ENCODE measurements around the gene FAM184A.

Gene FAM184A

DNA sequence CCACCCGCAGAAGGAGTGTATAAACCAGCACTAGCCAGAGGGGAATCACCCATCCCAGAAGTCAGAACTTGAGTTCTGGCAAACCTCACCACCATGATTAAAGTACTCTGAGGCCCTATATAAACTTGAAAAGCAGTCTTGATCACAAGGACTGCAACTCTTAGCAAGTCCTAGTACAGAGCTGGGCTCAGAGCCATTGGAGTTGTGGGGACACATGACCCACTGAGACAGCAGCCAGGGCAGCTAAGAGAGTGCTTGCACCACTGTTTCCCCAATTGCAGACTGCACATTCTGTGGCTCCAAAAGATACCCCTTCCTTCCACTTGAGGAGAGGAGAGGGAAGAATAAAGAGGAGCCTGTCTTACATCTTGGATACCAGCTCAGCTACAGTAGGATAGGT is 138.8 kb downstream of the FAM184A start:
- DNase-seq (ENCODE audit: low spot score) = no peak
- TF ChIP-seq, protein P1, sequence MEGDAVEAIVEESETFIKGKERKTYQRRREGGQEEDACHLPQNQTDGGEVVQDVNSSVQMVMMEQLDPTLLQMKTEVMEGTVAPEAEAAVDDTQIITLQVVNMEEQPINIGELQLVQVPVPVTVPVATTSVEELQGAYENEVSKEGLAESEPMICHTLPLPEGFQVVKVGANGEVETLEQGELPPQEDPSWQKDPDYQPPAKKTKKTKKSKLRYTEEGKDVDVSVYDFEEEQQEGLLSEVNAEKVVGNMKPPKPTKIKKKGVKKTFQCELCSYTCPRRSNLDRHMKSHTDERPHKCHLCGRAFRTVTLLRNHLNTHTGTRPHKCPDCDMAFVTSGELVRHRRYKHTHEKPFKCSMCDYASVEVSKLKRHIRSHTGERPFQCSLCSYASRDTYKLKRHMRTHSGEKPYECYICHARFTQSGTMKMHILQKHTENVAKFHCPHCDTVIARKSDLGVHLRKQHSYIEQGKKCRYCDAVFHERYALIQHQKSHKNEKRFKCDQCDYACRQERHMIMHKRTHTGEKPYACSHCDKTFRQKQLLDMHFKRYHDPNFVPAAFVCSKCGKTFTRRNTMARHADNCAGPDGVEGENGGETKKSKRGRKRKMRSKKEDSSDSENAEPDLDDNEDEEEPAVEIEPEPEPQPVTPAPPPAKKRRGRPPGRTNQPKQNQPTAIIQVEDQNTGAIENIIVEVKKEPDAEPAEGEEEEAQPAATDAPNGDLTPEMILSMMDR (IDR thresholded peaks at IDR 0.05; ENCODE audit: extremely low read depth, missing control alignments) = no peak

DNA sequence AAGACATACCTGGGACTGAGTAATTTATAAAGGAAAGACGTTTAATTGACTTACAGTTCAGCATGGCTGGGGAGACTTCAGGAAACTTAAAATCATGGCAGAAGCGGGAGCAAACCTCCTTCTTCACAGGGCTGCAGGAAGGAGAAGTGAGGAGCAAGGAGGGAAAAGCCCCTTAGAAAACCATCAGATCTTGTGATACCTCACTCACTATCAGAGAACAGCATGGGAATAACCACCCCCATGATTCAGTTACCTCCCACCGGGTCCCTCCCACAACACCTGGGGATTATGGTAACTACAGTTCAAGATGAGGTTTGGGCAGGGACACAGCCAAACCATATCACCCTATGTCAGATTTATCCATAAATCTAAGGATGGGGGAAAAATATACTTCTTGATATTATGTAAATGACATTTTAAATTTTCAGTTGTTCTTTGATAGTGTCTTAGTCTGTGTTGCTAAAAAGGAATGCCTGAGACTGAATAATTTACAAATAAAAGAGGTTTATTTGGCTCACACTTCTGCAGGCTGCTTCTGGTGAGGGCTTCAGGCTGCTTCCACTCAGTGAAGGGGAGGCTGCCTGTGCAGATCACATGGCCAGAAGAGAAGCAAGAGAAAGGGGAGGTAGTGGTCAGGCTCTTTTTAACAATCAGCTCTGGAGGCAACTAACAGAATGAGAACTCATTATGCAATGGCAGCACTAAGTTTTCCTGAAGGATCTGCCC is 142.3 kb downstream of the FAM184A start:
- TF ChIP-seq, protein P1 (IDR thresholded peaks at IDR 0.05; ENCODE audit: extremely low read depth, missing control alignments) = no peak
- no peak for DNase-seq (ENCODE audit: low spot score)

DNA sequence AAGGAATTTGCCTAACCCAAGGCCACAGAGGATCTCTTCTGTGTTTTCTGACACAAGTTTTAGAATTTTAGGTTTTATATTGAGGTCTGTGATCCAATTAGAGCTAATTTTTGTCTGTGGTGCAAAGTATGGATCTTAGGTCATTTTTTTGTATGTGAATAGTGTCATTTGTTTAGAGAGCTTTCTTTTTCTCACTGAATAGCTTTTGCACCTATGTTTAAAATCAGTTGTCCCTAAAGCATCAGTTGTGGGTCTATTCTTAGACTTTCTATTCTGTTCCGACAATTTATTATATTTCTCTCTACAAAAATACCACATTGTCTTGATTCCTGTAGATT is 143.2 kb downstream of the FAM184A start:
- DNase-seq (ENCODE audit: low spot score) = no peak
- TF ChIP-seq, protein P1 (IDR thresholded peaks at IDR 0.05; ENCODE audit: extremely low read depth, missing control alignments) = no peak

DNA sequence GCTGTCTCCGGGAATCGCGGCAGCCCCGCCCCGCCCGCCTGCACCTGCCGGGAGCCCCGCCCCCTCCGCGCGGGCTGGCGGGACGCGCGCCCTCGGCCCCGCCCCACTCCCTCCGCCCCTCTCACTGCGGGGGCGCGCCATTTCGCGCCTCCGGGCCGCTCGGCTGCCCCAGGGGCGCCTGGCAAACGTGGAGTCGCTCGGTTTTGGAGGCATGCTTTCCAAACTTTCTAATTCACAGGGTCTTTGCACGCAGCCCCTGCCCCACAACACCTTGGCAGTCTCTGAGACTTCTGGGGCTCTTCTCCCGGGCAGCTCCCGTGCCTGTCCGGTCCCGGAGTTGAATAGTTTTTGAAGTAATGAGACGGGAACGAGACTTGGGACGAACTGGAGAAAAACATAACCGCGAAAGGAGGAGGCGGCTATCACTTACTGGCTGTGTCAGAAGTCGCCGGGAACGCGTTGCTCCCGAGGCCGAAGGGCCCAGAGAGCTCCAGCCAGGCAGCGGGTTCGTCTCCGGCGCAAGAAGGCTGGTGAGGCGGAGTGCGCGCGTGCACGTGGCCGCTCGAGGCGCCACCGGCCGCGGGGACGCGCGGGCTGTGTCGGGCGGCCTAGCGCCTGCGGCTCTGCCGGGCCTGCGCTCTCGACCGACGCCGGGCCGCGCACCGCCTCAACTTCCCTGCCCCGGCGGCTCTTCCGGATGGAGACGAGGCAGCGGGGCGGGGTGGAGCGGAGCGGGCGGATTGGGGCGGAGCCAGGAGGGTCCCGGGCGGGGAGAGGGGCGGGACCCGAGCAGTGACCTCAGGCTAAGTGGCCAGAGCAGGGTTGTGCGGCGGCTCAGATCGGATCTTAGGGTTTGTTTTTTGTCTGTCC is 143.8 kb downstream of the FAM184A start, which contains the start of gene MCM9:
Gene MCM9, minus strand, starts transcription at position 699 of the 870 bp plus-strand sequence. CDS start 3,436 bp downstream, outside the sequence.
- DNase-seq (ENCODE audit: low spot score) = peak; percentile 95
- TF ChIP-seq, protein P1 (IDR thresholded peaks at IDR 0.05; ENCODE audit: extremely low read depth, missing control alignments) = no peak

DNA sequence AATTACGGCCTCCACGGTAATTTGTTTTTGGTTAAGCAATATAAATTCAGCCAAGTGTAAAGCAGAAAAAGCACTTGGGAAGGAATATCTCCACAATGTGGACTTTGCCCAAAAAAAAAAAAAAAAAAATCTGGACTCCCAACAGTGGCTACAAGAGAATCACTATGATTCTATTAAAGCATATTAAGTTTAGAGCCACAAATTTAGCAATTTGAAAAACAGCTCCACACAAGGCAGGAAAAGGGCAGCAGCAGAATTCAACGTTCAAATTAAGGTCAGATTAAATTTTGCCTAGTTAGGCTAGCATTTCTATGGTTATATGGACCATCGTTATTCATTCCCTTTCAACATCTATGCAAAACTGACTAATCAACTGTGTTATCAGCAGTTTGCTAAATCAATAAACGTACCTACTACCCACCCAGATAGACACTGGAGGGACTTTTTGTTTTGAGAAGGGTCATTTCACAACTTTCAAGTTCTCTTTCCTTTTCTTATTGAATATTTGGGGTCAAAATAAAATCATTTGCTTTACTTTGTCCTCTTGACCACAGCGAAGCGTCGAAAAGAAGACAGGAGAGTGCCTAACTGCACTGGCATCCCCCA is 144.5 kb downstream of the FAM184A start:
- TF ChIP-seq, protein P1 (IDR thresholded peaks at IDR 0.05; ENCODE audit: extremely low read depth, missing control alignments) = no peak
- no peak for DNase-seq (ENCODE audit: low spot score)

DNA sequence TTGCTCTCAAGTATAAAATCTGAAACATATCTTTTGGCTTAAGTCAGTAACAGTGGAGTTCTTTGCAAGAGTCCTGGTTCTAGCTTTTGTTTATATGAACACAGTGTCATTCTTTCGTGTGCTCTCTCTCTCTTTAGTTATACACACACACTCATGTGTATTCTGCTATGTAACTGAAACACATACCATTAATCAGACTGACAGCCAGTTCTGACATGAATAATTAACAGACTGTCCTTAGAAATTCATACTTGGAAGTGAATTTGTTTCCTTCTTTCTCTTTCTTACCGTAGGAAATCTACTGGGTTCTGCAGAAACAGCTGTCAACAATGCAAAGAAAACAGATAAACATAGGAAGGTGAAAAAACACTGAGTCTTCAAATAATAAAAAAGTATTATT is 146.0 kb downstream of the FAM184A start:
- TF ChIP-seq, protein P1 (IDR thresholded peaks at IDR 0.05; ENCODE audit: extremely low read depth, missing control alignments) = no peak
- no peak for DNase-seq (ENCODE audit: low spot score)

DNA sequence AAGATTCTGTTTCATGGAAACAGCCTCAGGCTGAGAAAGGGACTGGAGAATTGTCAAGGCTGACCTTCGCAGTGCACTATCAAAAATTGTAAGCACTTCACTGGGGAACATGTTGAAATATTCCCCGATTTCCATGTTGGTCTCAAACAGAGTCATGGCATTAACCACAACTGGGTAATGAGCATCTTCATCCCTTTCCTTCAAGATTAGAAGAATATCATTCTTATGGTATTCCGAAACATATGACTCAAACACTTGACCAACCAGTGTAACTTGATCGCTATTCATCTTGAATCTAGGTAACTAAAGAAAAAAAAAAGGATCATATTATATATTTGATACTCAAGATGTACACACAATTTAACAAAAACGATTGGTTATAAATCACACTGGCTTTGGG is 147.0 kb downstream of the FAM184A start:
- TF ChIP-seq, protein P1 (IDR thresholded peaks at IDR 0.05; ENCODE audit: extremely low read depth, missing control alignments) = no peak

More for the DNA sequence above, 147.0 kb downstream of the FAM184A start:
- DNase-seq (ENCODE audit: low spot score) = no peak
